Transverse colon (tissue), 4 donors: ENCODE data around the gene SMYD4.

ENCODE experiments used
- CTCF ChIP-seq, 5 experiments: fragments of 200-600 bp in 3 of 5; fragments of 450-650 bp in 2 of 5; sonication (generic) in 3 of 5; IDR thresholded peaks; 1 replicate in 2 of 5; 2 replicates in 3 of 5; pipeline ENCODE4 v1.5.1; 2016 to 2017; ENCODE audit warnings: antibody characterized with exemption in 5 of 5, inconsistent platforms in 3 of 5, mild to moderate bottlenecking in 2 of 5, moderate library complexity in 1 of 5
- EP300 ChIP-seq: sonication (generic); formaldehyde crosslinking; IDR thresholded peaks from one replicate; pipeline ENCODE4 v1.6.1; 2017; ENCODE audit warnings: antibody characterized with exemption, low read depth
- POLR2A ChIP-seq: fragments of 450-650 bp; IDR thresholded peaks from one replicate; pipeline ENCODE4 v1.6.1; 2016; ENCODE audit warnings: antibody characterized with exemption, mild to moderate bottlenecking, moderate library complexity
- POLR2AphosphoS5 ChIP-seq, 3 donors: sonication (generic); formaldehyde crosslinking; IDR thresholded peaks; one replicate each; pipeline ENCODE4 v1.6.1; 2016; ENCODE audit warnings: antibody characterized with exemption in 3 of 3

DNA sequence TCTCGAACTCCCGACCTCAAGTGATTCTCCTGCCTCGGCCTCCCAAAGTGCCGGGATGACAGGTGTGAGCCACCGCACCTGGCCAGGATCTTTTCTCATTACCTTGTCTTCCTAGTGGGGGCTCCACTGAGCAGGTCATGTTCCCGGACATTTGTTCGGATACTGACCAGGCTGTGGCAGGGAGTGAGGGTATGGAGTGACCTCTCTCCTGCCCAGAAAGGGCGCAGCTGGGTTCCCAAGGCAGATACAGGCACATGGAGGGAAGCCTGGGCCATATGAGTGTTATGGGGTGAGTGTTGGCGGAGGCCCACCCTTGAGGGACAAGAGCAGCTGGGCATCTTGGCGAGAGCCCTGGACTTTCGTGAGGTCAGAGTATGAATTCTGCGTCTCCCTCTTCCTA, 62.3 kb downstream of the SMYD4 start:
- no peak for TF ChIP-seq POLR2A
- no peak for TF ChIP-seq CTCF (IDR thresholded peaks at IDR 0.05)
- TF ChIP-seq EP300: no peak
- TF ChIP-seq POLR2AphosphoS5 (IDR thresholded peaks at IDR 0.05): no peak
